NCI-H2107 treated with DMSO at 0.1 percent for 48 hours (cell line): ENCODE data around the gene HOPX.
"Not testable (repeated sequence)": the region's sequence is repeated elsewhere in the genome, so short reads cannot be mapped to it uniquely, and the experiment has no call there.

Experiments used
- DNase-seq: peaks from one replicate; lab custom pipeline; 2025; ENCODE audit not compliant: unreplicated experiment; lab: John Stamatoyannopoulos, UW

HOPX gene

GRCh38 chr4:56681158-56681852 is at the start of gene HOPX:
TSS of gene HOPX (minus strand) at chr4:56681296. CDS start at chr4:56657816, 23,480 bp downstream.
- no peak for DNase-seq

- DNase-seq = no peak
Observed at GRCh38 chr4:56730097-56730496, 49.0 kb upstream of the HOPX start.

GRCh38 chr4:56728512-56728911 is 47.4 kb upstream of the HOPX start:
- no peak for DNase-seq

GRCh38 chr4:56727150-56727549 is 46.1 kb upstream of the HOPX start:
- DNase-seq = no peak

DNA sequence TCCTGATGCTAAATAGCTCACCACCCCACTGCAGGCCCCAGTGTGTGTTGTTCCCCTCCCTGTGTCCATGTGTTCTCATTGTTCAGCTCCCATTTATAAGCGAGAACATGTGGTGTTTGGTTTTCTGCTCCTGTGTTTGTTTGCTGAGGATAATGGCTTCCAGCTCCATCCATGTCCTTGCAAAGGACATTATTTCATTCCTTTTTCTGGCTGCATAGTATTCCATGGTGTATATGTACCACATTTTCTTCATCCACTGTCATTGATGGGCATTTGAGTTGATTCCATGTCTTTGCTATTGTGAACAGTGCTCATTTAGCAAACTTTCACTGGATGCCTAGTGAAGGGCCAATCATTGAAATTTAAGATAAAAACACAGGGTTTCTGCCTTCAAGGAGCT is 45.5 kb upstream of the HOPX start:
- not testable (repeated sequence) for DNase-seq

DNA sequence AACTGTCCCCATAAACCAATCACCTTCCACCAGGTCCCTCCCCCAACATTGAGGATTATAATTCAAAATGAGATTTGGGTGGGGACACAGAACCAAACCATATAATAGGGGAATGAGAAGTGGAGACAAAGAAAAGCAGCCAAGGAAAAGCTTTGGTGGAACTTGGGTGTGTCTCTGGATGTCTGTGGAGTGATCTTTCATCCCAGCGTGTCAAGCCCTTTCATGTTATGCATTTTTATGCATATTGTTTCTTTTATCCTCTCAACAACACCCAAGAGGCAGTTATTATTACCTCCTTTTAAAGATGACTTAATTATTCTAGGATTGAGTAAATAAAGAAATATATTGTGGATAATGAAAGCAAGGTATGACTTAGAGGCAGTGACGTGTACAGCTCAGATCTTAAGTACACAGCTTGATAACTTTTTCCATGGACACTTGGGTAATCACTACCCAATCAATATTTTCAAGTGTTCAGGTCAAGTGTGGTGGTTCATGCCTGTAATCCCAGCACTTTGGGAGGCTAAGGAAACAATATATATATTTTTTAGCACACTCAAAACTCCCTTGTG is 42.6 kb upstream of the HOPX start:
- DNase-seq = no peak

DNA sequence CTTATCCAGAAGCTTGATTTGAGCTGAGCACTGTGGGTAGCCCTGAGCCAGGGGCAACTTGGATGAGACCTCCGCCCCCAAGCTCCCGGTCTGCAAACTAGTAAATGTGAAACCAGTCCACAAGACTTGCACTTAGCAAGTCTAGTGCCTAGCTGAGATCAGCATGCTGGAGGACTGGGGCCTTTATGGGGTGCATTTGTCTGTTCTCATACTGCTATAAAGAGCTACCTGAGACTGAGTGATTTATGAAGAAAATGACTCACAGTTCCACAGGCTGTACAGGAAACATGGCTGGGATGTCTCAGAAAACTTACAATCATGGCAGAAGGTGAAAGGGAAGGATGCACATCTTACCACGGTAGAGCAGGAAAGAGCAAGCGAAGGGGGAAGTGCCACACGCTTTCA is 42.1 kb upstream of the HOPX start:
- no peak for DNase-seq

DNA sequence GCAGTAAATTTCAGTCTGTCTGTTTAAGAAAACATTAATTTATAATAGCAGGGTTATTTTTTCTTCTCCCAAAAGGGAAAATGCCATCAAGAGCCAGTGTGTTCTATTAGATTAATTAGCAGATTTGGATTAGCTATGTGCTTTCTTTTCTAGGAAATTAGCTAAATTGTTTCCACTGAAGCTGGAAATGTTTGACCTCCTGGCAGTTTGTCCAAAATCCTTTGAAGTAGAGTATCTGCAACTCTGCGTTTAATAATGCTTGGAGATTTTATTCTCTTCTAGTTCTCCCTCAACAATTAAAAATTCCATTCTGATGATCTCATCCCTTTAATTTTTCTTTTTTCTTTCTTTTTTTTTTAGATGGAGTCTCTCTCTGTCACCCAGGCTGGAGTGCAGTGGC is 27.1 kb upstream of the HOPX start:
- no peak for DNase-seq

DNA sequence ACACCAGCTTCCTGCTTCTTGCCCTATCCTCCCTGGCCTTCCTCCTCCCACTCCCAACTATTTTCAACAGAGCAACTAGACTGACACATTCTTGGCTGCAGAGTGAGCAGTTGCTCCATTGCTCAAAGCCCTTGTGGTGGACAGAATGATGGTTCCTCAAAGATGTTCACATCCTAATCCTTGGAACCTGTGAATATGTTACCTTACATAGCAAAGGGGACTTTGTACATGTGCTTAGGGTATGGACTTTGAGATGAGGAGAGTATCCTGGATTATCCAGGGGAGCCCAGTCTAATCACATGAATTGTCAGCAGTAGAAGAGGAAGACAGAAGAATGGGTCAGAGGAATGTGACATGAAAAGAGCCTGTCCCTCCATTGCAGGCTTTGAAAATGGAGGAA is 24.9 kb upstream of the HOPX start:
- no peak for DNase-seq

DNA sequence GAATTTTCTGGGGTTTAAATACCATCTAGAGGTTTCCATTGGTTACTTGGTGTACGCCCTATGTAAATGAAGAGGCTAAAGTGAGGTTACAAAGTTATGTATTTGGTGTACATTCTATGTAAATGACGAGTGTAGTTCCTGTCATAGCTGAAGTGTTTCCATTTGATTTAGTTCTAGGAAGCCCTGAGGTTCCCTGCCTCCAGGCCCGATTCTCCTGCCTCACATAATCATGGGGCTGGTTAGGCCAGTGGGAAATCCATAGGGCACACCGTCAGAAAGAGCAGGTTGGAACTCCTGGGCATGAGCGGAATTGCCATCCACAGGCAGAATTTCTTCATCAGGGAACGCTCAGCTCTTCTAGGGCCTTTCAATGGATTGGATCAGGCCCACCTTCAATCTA is 24.2 kb upstream of the HOPX start:
- no peak for DNase-seq

DNA sequence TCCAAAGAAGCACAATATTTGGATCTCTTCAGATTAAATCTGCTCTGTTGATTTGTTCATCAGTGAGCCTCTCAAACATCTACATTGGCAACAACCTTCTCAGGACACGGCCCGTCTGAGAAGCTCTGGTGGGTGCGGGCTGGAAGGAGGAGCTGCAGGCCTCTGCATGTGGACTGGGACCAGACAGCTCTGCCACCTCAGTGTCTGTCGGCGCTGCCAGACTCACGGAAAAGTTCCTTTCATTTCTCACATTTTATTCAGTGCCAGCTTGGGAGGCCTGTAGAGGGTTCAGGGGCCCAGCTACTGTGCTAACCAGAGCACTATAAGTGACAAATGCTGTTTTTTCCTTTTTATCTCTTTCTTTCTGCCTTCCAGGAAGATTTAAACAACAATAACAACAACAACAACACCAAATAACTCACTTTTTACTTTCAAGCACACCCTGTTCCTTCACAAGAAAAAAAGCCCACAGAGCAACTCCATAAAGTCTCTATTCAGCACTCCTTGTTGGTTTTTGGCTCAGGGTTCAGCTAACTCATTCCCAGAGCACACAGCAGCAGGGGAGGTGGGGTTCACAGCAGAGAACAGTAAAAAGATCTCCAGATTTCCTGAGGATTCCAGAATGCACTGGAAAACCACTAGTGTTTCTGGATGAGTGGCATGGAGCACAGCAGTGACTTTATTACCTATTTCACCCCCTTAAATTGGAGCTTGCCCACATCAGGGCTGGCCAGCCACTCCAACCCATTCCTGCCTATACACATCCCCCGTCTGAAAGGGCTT is 23.2 kb upstream of the HOPX start:
- no peak for DNase-seq

GRCh38 chr4:56703378-56703777 is 22.3 kb upstream of the HOPX start:
- DNase-seq = no peak

- no peak for DNase-seq
Observed at GRCh38 chr4:56701644-56702043, 20.5 kb upstream of the HOPX start.

DNA sequence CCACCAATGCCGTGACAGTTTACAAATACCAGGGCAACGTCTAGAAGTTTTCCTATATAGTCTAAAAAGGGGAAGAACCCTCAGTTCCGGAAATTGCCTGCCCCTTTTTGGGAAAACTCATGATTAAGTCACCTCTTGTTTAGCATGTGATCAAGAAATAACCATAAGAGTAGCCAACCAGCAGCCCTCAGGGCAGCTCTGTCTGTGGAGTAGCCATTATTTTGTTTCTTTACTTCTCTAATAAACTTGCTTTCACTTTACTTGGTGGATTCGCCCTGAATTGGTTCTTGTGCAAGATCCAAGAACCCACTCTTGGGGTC is 20.0 kb upstream of the HOPX start:
- no peak for DNase-seq

DNA sequence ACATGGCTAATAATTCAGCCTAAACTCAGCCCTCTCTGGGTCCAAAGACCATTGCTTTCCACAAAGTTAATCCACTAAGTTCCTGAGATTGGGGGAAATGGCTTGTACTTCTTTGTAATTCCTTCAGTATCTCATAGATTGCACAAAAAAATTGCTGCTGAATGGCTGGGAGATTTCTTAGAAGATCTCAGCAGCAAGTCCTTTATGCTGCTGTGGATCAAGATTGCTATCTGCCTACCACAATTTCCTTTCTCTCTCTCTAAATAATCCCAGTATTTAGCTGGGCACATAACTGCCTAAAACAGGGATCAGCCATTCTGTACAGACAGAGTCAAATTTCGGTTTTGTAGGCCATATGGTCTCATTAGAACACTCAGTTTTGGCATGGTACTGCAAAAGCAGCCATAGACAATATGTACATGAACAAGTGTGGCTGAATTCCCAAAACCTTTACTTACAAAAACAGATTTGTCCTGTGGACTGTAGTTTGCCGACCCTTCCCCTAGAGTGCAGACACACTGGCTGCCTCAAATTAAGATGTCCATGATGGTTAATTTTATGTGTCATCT is 18.5 kb upstream of the HOPX start:
- DNase-seq = no peak

DNA sequence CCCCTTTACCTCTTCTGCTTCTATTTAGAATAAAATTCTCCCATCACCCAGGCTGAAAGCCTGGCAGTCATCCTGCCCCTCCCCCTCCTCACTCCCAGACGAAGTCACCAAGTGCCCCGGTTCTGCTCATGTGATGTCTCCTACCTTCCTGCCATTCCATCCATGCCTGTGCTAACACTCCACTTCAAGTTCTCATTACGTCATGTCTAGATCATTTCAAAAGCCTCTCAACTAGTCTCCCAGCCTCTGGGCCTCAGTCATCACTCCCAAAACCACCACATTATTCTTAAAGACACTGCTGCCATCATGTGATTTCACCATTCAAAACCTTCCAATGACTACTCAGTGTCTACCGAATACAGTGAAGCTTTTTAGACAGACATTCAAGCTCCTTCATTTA is 17.2 kb upstream of the HOPX start:
- DNase-seq = no peak

GRCh38 chr4:56696056-56696455 is 15.0 kb upstream of the HOPX start:
- no peak for DNase-seq

DNA sequence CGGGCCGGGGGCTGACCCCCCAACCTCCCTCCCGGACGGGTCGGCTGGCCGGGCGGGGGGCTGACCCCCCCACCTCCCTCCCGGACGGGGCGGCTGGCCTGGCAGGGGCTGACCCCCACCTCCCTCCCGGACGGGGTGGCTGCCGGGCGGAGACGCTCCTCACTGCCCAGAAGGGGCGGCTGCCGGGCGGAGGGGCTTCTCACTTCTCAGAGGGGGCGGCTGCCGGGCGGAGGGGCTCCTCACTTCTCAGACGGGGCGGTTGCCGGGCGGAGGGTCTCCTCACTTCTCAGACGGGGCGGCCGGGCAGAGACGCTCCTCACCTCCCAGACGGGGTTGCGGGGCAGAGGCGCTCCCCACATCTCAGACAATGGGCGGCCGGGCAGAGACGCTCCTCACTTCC is 12.4 kb upstream of the HOPX start:
- DNase-seq = not testable (repeated sequence)

- no peak for DNase-seq
Observed at GRCh38 chr4:56692576-56692975, 11.5 kb upstream of the HOPX start.

DNA sequence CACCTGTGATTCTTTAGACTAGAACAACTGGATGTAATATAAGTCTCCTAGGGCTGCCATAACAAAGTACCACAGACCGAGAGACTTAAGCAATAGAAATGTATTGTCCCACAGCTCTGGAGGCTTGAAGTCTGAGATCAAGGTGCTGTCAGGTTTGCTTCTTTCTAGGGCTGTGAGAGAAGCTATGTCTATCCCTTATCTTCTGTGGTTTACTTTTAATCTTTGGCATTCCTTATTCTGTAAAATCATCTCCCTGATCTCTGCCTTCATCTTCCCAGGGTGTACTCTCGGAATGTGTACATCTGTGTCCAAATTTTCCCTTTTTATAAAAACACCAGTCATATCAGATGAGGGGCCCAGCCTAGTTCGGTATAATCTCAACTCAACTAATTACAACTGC is 10.3 kb upstream of the HOPX start:
- DNase-seq = no peak

DNA sequence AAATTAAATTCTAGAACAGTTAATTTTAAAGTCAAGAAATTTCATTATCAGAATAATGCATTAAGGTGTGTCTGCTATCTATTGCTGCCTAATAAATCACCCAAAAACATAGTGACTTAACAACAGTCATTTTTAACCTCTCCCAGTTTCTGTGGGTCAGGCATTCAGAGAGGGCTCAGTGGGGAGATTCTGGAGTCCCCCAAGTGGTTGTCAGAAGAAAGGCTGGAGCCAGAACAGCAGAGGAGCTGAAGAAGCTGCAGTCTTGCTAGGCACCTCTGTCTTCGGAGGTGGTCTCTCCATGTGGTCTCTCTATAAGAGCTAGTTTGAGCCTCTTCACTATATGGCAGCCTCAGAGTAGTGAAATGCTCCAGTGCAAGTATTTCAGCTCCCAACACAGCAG is 9.3 kb upstream of the HOPX start:
- DNase-seq = no peak
